Choroid plexus epithelial cell (primary cell): Measurements from ENCODE around the gene USP2.

Experiments
- DNase-seq: peaks from one replicate; pipeline ENCODE4 v3.0.0-alpha.2; 2010; ENCODE audit warnings: low read depth
- H3K4me3 ChIP-seq: 2 replicates; pipeline ENCODE4 v1.5.1; 2011; ENCODE audit warnings: low read depth, mild to moderate bottlenecking, control low read depth, low read length, moderate library complexity
- TF ChIP-seq, protein P1 (sequence below): conservative IDR thresholded peaks from 2 replicates; pipeline ENCODE4 v1.5.1; 2011; ENCODE audit warnings: low read depth, mild to moderate bottlenecking, control low read depth, inconsistent platforms, low read length, moderate library complexity

Gene USP2

GRCh38 chr11:119377112-119377901, 4.2 kb downstream of the USP2 start:
- TF ChIP-seq, protein P1, sequence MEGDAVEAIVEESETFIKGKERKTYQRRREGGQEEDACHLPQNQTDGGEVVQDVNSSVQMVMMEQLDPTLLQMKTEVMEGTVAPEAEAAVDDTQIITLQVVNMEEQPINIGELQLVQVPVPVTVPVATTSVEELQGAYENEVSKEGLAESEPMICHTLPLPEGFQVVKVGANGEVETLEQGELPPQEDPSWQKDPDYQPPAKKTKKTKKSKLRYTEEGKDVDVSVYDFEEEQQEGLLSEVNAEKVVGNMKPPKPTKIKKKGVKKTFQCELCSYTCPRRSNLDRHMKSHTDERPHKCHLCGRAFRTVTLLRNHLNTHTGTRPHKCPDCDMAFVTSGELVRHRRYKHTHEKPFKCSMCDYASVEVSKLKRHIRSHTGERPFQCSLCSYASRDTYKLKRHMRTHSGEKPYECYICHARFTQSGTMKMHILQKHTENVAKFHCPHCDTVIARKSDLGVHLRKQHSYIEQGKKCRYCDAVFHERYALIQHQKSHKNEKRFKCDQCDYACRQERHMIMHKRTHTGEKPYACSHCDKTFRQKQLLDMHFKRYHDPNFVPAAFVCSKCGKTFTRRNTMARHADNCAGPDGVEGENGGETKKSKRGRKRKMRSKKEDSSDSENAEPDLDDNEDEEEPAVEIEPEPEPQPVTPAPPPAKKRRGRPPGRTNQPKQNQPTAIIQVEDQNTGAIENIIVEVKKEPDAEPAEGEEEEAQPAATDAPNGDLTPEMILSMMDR, result no peak
- no peak overlapping the region for H3K4me3 ChIP-seq
- no peak for DNase-seq

DNA sequence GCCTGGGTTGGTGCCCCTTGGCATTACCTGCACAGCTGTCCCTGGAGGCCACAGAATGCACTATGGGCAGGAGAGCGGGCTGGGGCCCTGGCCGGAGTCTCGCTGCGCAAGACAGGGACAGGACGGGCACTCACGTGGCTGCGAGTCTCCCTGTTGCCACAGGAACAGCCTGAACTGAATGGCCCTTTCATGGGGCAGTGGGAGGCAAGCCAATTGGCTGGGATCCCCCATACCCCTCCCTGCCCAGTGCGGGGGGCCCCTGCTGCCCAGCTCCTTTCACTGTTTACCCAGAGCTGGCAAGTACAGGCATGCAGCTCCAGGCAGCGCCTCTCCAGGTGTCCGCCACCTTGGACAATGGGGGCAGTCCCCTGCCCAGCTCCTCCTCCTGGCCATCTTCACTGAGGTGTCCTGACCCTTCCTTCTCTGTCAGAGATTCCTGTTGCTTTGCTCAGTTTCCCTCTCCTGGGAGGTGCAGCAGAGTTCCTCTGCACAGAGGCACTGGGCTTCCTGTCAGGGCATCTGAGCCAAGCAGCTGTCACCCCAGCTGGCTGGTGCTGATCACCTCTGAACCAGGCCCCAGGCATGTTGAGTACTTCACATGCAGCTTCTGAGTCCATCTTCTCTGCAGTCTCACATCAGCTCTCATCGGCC, 5.2 kb downstream of the USP2 start:
- DNase-seq, result no peak
- TF ChIP-seq, protein P1, result no peak
- no peak overlapping the region for H3K4me3 ChIP-seq

DNA sequence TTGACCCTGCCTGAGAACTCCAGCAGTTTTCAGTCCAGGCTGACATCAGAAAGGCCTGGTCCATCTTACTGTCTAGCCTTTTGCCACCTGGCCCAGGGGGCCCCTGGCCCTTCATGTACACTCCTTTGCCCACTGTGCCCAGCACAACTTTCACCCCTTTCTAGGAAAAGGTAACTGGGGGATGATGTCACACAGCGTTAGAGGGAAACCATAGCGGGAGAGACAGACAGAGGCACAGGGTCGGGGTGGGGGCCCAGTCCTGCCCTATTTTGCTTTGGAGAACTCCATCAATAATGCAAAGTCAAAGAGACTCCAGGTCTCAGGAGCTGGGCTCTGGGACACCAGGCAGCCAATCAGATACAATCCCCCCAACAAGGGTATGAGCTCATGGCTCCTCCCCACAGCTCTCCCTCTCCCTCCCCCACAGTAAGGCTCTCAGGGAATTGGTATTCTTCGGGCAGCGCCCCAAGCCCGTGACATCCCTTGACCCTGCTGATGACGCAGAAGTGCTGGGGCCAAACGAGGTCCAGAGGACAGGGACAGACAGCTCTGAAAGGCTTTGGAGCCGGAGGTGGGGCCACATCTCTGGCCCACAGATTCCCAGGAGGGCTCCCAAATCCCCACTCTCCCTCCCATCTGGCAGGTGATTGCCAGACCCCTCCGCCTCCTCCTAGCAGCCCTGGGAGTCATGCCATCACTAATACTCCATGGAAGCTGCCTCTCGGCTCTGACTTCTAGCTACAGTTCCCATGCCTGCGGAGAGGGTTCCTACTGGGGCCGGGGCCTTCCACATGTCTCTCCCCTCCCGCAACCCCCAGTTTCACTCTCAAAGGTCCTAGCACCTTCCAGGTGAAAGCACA, 5.9 kb downstream of the USP2 start:
- no peak overlapping the region for H3K4me3 ChIP-seq
- DNase-seq, result peak; percentile 55
- TF ChIP-seq, protein P1, result no peak

DNA sequence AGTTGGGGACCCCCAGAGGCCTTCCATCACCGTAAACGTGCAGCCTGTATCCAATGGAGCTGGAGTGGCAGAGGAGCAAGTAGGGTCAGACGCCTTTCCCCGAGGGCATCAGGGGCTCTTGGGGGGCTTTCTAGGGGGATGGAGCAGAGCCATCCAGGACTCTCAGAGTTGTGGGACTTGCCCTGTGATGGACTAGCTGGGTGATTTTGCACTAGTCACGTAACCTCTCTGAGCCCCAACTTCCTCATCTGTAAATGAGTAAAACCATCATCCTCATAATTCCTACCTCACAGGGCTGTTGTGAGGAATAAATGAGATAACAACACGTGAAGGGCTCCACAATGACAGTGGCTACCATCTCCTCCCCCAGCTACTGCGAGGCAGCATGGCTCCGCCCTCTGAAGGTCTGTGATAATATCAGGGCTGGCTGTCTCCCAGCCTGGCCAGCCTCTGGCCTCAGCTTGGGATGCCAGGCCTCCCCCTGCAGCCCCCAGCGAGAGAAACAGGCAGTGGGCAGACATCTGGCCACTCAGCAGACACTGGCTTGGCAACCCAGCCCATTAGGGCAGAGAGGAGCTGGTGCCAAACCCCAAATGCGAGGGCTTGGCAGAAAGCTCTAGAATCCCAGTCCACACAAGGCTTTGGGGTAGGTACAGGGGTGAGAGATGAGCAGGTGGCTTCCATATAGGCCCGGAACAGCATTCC, 6.7 kb downstream of the USP2 start:
- no peak overlapping the region for H3K4me3 ChIP-seq
- no peak for DNase-seq
- TF ChIP-seq, protein P1, result no peak

GRCh38 chr11:119373921-119374631, 7.4 kb downstream of the USP2 start:
- no peak overlapping the region for H3K4me3 ChIP-seq
- TF ChIP-seq, protein P1, result peak; percentile 95
- peak; percentile 84 for DNase-seq
